ENCODE data around the gene NRARP. TPM values are rescaled to one million over a fixed set of nuclear protein-coding genes. Genes with fewer than 3 reads are reported as not detected.

The NRARP gene
- total and polyA plus RNA-seq, 2 of the 13 experiments (the other 11 are each of a cell fraction or from before 2014, with no cell fraction given) = 0.22 to 0.46 TPM

DNA sequence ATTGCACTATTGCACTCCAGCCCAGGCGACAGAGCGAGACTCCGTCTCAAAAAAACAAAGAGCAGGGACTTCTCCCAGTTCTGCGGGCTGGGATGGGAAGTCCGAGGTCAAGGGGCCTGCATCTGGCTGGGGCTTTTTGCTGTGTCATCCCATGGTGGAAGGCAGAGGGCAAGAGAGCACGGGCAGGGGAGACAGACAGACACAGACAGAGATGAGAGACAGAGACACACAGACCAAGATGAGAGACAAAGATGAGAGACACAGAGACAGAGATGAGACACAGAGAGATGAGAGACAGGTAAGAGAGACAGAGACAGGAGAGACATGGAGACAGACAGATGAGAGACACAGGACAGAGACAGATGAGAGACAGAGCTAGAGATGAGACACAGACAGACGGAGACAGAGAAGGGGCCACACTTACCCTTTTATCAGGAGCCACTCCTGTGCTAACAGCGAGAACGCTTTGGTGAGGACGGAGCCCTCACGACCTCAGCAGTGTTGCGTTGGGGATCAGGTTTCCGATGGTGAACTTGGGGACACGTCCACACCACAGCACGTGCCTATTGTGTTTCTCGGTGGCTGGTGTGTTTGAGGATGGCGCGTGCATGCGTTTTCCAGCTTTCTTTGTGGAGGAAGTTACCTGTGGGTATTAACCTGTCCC is 33.4 kb downstream of the NRARP start:
- no peak; the same call in 2 of the 3 replicates for ATAC-seq
- CTCF ChIA-PET (ENCODE audit: low intra/inter-chr PET ratio, low total read pairs) = no interaction called here
- TF ChIP-seq, protein P1, sequence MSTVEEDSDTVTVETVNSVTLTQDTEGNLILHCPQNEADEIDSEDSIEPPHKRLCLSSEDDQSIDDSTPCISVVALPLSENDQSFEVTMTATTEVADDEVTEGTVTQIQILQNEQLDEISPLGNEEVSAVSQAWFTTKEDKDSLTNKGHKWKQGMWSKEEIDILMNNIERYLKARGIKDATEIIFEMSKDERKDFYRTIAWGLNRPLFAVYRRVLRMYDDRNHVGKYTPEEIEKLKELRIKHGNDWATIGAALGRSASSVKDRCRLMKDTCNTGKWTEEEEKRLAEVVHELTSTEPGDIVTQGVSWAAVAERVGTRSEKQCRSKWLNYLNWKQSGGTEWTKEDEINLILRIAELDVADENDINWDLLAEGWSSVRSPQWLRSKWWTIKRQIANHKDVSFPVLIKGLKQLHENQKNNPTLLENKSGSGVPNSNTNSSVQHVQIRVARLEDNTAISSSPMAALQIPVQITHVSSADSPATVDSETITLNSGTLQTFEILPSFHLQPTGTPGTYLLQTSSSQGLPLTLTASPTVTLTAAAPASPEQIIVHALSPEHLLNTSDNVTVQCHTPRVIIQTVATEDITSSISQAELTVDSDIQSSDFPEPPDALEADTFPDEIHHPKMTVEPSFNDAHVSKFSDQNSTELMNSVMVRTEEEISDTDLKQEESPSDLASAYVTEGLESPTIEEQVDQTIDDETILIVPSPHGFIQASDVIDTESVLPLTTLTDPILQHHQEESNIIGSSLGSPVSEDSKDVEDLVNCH (CRISPR knock-in tag; IDR thresholded peaks at IDR 0.05) = no peak
- TF ChIP-seq NR2F6 (IDR thresholded peaks at IDR 0.05) (peak; percentile 41; the same call in 1 of the 2 replicates), NR2F6 (CRISPR knock-in tag; IDR thresholded peaks at IDR 0.05) (no peak), NFE2 (CRISPR knock-in tag; IDR thresholded peaks at IDR 0.05) (peak; percentile 77; the same call in 1 of the 2 replicates), ZBTB33 (CRISPR knock-in tag; IDR thresholded peaks at IDR 0.05) (peak; percentile 69), ZNF687 (CRISPR knock-in tag; IDR thresholded peaks at IDR 0.05) (peak; percentile 26), ZNF441 (CRISPR knock-in tag; IDR thresholded peaks at IDR 0.05; ENCODE audit: borderline replicate concordance) (peak; percentile 65; the same call in 1 of the 2 replicates), MIXL1 (CRISPR knock-in tag; IDR thresholded peaks at IDR 0.05) (no peak), KDM5A (IDR thresholded peaks at IDR 0.05; ENCODE audit: borderline replicate concordance, low read length) (no peak), ZNF281 (CRISPR knock-in tag; IDR thresholded peaks at IDR 0.05; ENCODE audit: borderline replicate concordance) (no peak), SRF (IDR thresholded peaks at IDR 0.05; ENCODE audit: low read depth, low read length) (no peak), NR2C2 (CRISPR knock-in tag; IDR thresholded peaks at IDR 0.05; ENCODE audit: borderline replicate concordance) (no peak), PAX8 (CRISPR knock-in tag; IDR thresholded peaks at IDR 0.05; ENCODE audit: borderline replicate concordance) (no peak)

More for the DNA sequence above, 33.4 kb downstream of the NRARP start:
- Histone ChIP-seq H3K27me3 (ENCODE audit: control insufficient read depth in 1 of 2, insufficient read depth in 2 of 2, low read length in 2 of 2) (no peaks in the 10 kb centered on the region), H3K4me2 (ENCODE audit: low read depth, low read length) (no peak overlapping the region), H2AFZ (ENCODE audit: low read length) (no peak overlapping the region), H3K79me2 (ENCODE audit: insufficient read depth, low read length) (no peaks in the 10 kb centered on the region), H4K20me1 (ENCODE audit: insufficient read depth, low read length) (no peaks in the 10 kb centered on the region; the same call in 1 of the 2 replicates), H3K4me1 (ENCODE audit: insufficient read depth, low read length) (peaks cover 19% of the 10 kb centered on the region), H3K36me3 (replicated peaks in 1 of 2; ENCODE audit: control insufficient read depth in 1 of 2, insufficient read depth in 2 of 2, low read length in 2 of 2) (peaks cover 20 to 39% of the 10 kb centered on the region in 2 experiments; a peak in 4 of 5 replicates), H3K9ac (ENCODE audit: insufficient read depth, low read depth, low read length) (no peak overlapping the region), H3K27ac (ENCODE audit: extremely low read length, insufficient read depth, low read length) (peak overlapping the region; percentile 63), H3K4me3 (replicated peaks in 1 of 3; ENCODE audit: insufficient read depth in 1 of 3, low read depth in 2 of 3, low read length in 3 of 3) (no peak overlapping the region), H3K9me3 (ENCODE audit: low read length) (no peaks in the 10 kb centered on the region)
- WGBS (ENCODE audit: low lambda C conversion rate) = 77% methylated on average over 19 of the region's 19 CpGs
- intact Hi-C loops (cut with micrococcal nuclease; ENCODE audit: unreplicated experiment) = no loop called here
- POLR2A ChIA-PET = interaction anchor here (1.1 to 3.4 kb wide), 3 partner anchors 8 to 28 kb away, joined by 3 to 11 read pairs (median 11); partner anchors contain the start of genes TOR4A and TUBB4B
- in situ Hi-C loops (cut with HindIII; ENCODE audit: extremely low pct_ligation_motif_present, low pct_unique_long_range_greater_than_20kb) = no loop called here
- no peak for DNase-seq (ENCODE audit: low spot score)
- no peak for FAIRE-seq
- BruUV-seq (replicated peaks) = no TSS peak
